Measurements from ENCODE around the gene P3H2.

Gene P3H2

DNA sequence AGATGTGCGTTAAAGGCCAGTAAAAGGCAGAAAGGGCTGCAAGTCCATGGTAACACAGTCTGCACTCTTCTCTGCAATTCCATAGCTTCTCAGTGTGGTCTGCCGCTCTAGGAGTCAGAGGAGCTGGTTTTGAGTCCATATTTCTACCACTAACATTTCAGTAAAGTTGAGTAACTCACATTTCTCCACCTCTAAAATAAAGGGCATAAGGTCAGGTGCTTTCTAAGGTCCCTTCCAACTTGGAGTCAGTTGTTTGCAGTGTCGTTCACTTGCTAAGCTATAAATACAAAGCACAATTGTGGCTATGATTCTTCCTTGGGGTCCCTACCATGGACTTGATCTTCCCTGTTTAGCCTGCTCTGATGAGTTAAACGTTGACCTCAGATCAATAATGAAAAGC is 171.1 kb downstream of the P3H2 start:
- 93 to 100% methylated on average over 3 to 4 of the region's 4 CpGs for WGBS, 2 experiments (ENCODE audit: insufficient coverage in 2 of 2)
- no peaks in the 10 kb centered on the region for H3K36me3 ChIP-seq (ENCODE audit: control insufficient read depth, insufficient read depth, low read length)
- no peaks in the 10 kb centered on the region for H3K9me3 ChIP-seq (ENCODE audit: control insufficient read depth, low read length)
- no peak overlapping the region for H3K27ac ChIP-seq (ENCODE audit: low read depth, low read length, severe bottlenecking)
- H3K4me3 ChIP-seq (ENCODE audit: extremely low read depth, insufficient read depth, low read length, poor library complexity, severe bottlenecking): no peak overlapping the region
- H3K4me1 ChIP-seq (ENCODE audit: control insufficient read depth, insufficient read depth, low read length, poor library complexity, severe bottlenecking): no peaks in the 10 kb centered on the region

- Histone ChIP-seq H3K4me1 (ENCODE audit: control insufficient read depth, insufficient read depth, low read length, poor library complexity, severe bottlenecking) (no peaks in the 10 kb centered on the region), H3K9me3 (ENCODE audit: control insufficient read depth, low read length) (no peaks in the 10 kb centered on the region), H3K4me3 (ENCODE audit: extremely low read depth, insufficient read depth, low read length, poor library complexity, severe bottlenecking) (no peak overlapping the region), H3K27ac (ENCODE audit: low read depth, low read length, severe bottlenecking) (no peak overlapping the region), H3K36me3 (ENCODE audit: control insufficient read depth, insufficient read depth, low read length) (no peaks in the 10 kb centered on the region)
Observed at GRCh38 chr3:189948724-189949045, 172.0 kb downstream of the P3H2 start.

- H3K36me3 ChIP-seq (ENCODE audit: control insufficient read depth, insufficient read depth, low read length): no peaks in the 10 kb centered on the region
- H3K4me1 ChIP-seq (ENCODE audit: control insufficient read depth, insufficient read depth, low read length, poor library complexity, severe bottlenecking): no peaks in the 10 kb centered on the region
- no peak overlapping the region for H3K4me3 ChIP-seq (ENCODE audit: extremely low read depth, insufficient read depth, low read length, poor library complexity, severe bottlenecking)
- H3K9me3 ChIP-seq (ENCODE audit: control insufficient read depth, low read length): no peaks in the 10 kb centered on the region
- no peak overlapping the region for H3K27ac ChIP-seq (ENCODE audit: low read depth, low read length, severe bottlenecking)
- 65 to 66% methylated on average over 4 to 5 of the region's 6 CpGs for WGBS, 2 experiments (ENCODE audit: insufficient coverage in 2 of 2)
Observed at GRCh38 chr3:189947948-189948723, 172.6 kb downstream of the P3H2 start.

DNA sequence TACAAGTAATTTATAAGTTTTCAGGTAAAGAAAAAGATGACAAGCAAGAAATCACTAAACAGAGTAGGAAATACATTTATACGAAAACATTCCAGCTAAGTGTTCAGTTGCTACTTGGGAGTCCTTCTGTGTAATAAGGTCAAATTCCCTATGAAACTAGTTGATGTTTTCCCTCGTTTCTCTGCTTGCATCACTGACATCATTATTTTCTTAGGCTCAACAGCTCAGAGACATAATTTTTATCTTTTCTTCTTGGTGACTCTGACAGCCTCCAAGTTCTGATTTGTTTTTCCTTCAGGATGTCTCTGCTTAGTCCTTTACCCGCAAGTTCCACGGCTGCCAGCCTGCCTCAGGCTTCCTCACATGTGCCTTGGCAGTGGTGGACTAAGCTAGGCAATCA is 173.6 kb downstream of the P3H2 start:
- no peak overlapping the region for H3K27ac ChIP-seq (ENCODE audit: low read depth, low read length, severe bottlenecking)
- no peaks in the 10 kb centered on the region for H3K36me3 ChIP-seq (ENCODE audit: control insufficient read depth, insufficient read depth, low read length)
- H3K9me3 ChIP-seq (ENCODE audit: control insufficient read depth, low read length): no peaks in the 10 kb centered on the region
- H3K4me3 ChIP-seq (ENCODE audit: extremely low read depth, insufficient read depth, low read length, poor library complexity, severe bottlenecking): no peak overlapping the region
- no peaks in the 10 kb centered on the region for H3K4me1 ChIP-seq (ENCODE audit: control insufficient read depth, insufficient read depth, low read length, poor library complexity, severe bottlenecking)
- WGBS, 2 experiments (ENCODE audit: insufficient coverage in 2 of 2): 95 to 100% methylated on average over 1 to 2 of the region's 4 CpGs

- peaks cover 9% of the 10 kb centered on the region for H3K4me1 ChIP-seq (ENCODE audit: control insufficient read depth, insufficient read depth, low read length, poor library complexity, severe bottlenecking)
- H3K9me3 ChIP-seq (ENCODE audit: control insufficient read depth, low read length): no peaks in the 10 kb centered on the region
- no peak overlapping the region for H3K4me3 ChIP-seq (ENCODE audit: extremely low read depth, insufficient read depth, low read length, poor library complexity, severe bottlenecking)
- no peaks in the 10 kb centered on the region for H3K36me3 ChIP-seq (ENCODE audit: control insufficient read depth, insufficient read depth, low read length)
- no peak overlapping the region for H3K27ac ChIP-seq (ENCODE audit: low read depth, low read length, severe bottlenecking)
- 92 to 98% methylated on average over 5 to 6 of the region's 6 CpGs for WGBS, 2 experiments (ENCODE audit: insufficient coverage in 2 of 2)
Observed at GRCh38 chr3:189945935-189946709, 174.6 kb downstream of the P3H2 start.

DNA sequence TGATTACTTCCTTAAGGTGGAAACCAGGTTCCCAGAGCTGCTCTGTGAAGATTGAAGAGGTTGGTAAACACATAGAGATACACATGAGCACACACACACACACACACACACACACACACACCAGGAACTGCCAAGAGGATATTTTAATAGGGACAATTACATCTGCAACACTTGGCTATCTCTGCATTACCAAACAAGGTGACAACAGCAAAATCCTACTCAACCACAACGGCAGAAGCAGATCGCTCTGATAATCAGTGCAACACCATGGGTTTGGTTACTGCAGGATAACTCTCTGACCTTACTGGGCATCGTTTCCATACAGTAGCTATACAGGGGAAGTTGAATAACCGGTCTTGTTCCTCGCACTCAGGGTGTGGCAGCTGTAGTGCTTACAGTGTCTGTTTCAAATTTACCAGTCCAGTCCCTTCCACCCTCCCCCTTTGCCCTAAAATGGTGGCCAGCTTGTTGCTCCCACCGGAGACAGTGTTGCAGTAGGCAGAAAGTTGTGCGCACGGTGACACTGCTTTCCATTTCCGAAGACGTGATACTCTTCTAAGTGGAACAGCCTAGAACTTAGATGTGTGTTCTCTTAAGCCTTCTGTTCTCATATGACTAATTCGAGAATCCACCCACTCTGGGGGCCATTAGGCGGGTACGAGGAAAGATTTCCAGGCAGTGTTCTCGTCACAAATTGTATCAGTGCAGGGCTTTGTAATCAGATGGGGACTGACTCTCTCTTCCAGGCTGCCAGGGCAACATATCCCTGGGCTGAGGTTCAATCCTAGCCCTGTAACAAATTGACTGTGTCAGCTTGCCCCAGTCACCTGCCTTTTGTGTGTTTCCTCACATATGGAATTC is 176.2 kb downstream of the P3H2 start:
- no peaks in the 10 kb centered on the region for H3K36me3 ChIP-seq (ENCODE audit: control insufficient read depth, insufficient read depth, low read length)
- no peak overlapping the region for H3K27ac ChIP-seq (ENCODE audit: low read depth, low read length, severe bottlenecking)
- WGBS, 2 experiments (ENCODE audit: insufficient coverage in 2 of 2): 93 to 96% methylated on average over 11 to 12 of the region's 14 CpGs
- no peaks in the 10 kb centered on the region for H3K9me3 ChIP-seq (ENCODE audit: control insufficient read depth, low read length)
- no peak overlapping the region for H3K4me3 ChIP-seq (ENCODE audit: extremely low read depth, insufficient read depth, low read length, poor library complexity, severe bottlenecking)
- peaks cover 10% of the 10 kb centered on the region for H3K4me1 ChIP-seq (ENCODE audit: control insufficient read depth, insufficient read depth, low read length, poor library complexity, severe bottlenecking)

DNA sequence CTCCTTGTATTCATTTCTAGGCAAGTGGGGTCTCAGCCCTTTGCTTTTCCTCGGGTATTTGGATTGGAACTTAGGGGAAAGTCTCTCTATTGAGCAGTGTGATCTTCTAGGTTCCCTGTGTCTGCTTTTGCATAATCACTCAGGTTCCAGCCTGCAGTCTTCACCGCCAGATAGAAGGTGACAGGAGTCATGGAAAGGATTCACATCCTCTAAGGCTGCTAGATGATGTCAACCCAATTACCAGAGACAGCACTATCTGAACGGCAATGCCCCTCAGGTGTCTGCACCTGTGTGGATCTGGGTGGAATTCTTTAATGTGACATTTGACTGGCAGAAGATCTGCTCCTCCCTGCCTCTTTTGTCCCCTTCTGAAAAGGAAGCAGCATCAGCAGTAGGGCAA is 177.7 kb downstream of the P3H2 start:
- peaks cover 13% of the 10 kb centered on the region for H3K4me1 ChIP-seq (ENCODE audit: control insufficient read depth, insufficient read depth, low read length, poor library complexity, severe bottlenecking)
- H3K36me3 ChIP-seq (ENCODE audit: control insufficient read depth, insufficient read depth, low read length): no peaks in the 10 kb centered on the region
- no peaks in the 10 kb centered on the region for H3K9me3 ChIP-seq (ENCODE audit: control insufficient read depth, low read length)
- no peak overlapping the region for H3K27ac ChIP-seq (ENCODE audit: low read depth, low read length, severe bottlenecking)
- 71 to 100% methylated on average over 1 of the region's 3 CpGs for WGBS, 2 experiments (ENCODE audit: insufficient coverage in 2 of 2)
- H3K4me3 ChIP-seq (ENCODE audit: extremely low read depth, insufficient read depth, low read length, poor library complexity, severe bottlenecking): no peak overlapping the region

DNA sequence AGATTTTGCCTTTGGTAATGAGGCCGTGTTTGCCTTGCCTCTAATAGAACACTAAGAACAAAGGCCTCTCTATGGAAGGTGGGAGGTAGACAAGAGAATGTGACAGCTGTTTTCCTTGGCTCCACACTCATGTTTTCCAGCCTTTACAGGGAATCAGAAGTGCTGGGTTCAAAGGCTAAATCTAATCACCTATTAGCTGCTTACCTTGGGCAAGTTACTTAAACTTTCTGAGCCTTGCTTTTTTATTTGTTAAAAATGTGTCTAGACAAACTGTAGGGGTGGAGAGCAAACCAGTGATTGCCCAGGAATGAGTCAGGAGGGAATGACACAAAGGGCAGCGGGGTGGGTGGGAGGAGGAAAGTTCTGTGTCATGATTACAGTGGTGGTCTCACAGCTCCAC is 179.0 kb downstream of the P3H2 start:
- peak overlapping the region; percentile 62 for H3K27ac ChIP-seq (ENCODE audit: low read depth, low read length, severe bottlenecking)
- no peaks in the 10 kb centered on the region for H3K9me3 ChIP-seq (ENCODE audit: control insufficient read depth, low read length)
- H3K4me1 ChIP-seq (ENCODE audit: control insufficient read depth, insufficient read depth, low read length, poor library complexity, severe bottlenecking): peaks cover 18% of the 10 kb centered on the region
- 69 to 80% methylated on average over 1 to 2 of the region's 2 CpGs for WGBS, 2 experiments (ENCODE audit: insufficient coverage in 2 of 2)
- H3K4me3 ChIP-seq (ENCODE audit: extremely low read depth, insufficient read depth, low read length, poor library complexity, severe bottlenecking): no peak overlapping the region
- no peaks in the 10 kb centered on the region for H3K36me3 ChIP-seq (ENCODE audit: control insufficient read depth, insufficient read depth, low read length)

DNA sequence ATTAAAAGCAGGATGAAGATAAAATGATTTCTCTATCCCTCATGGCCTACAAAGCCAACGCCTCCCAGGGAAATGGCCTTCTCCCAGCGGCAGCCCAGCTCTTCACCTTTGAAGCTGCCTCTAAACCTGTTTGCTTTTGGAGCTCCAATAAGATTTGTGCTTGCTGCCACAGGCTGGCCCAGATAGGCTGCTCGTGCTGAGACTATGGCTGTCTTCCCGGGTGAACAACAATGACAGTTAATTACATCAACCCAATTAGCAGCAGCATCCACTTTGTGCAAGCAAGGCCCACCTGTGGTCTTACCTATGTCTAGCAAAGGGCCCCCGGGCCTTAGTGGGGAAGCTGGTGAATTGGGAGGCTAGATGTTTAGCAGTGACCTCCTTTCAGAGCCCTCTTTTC is 179.6 kb downstream of the P3H2 start:
- WGBS, 2 experiments (ENCODE audit: insufficient coverage in 2 of 2): 89 to 93% methylated on average over 2 to 3 of the region's 5 CpGs
- Histone ChIP-seq H3K4me3 (ENCODE audit: extremely low read depth, insufficient read depth, low read length, poor library complexity, severe bottlenecking) (no peak overlapping the region), H3K36me3 (ENCODE audit: control insufficient read depth, insufficient read depth, low read length) (no peaks in the 10 kb centered on the region), H3K27ac (ENCODE audit: low read depth, low read length, severe bottlenecking) (no peak overlapping the region), H3K9me3 (ENCODE audit: control insufficient read depth, low read length) (no peaks in the 10 kb centered on the region), H3K4me1 (ENCODE audit: control insufficient read depth, insufficient read depth, low read length, poor library complexity, severe bottlenecking) (peaks cover 18% of the 10 kb centered on the region)

DNA sequence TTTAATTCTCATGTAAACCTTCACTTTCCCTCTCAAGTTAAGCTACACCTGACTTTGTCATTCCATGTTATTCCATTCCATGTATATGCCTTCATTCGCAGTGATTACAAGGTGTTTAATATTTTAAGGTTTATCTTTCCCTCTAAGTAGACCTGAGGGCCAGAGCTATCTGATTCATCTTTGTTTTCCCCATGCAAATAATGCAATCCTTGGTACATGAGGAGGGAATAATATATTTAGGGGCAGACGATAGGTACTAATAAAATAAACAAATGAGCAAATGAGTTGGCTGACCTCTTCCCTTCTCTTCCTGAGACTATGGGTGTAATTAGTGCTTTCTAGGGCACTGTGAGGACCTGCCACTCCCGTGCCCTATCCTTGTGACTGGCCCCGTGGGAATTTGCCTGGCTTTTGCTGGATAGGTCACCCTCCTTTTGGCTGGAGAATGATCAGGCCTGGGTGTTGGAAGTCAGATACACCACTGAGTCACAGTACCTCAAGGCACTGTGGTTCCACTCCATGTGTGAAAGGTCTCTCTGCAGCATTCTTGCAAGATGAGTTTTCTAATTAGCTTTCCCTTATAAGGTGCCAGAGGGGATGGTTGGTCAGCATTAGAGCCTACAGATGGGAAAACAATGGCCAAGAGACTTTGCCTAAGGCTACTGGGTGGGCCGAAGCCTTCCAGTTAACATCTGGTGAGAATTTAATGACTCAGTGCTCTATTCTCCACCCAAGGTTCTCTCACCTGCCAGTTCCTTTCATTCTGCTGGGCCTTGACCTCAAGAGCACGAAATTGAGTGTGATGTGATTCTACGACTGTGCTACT is 183.2 kb downstream of the P3H2 start:
- WGBS, 2 experiments (ENCODE audit: insufficient coverage in 2 of 2): 79 to 88% methylated on average over 3 to 4 of the region's 7 CpGs
- Histone ChIP-seq H3K4me3 (ENCODE audit: extremely low read depth, insufficient read depth, low read length, poor library complexity, severe bottlenecking) (no peak overlapping the region), H3K27ac (ENCODE audit: low read depth, low read length, severe bottlenecking) (peak overlapping the region; percentile 54), H3K4me1 (ENCODE audit: control insufficient read depth, insufficient read depth, low read length, poor library complexity, severe bottlenecking) (peaks cover 18% of the 10 kb centered on the region), H3K36me3 (ENCODE audit: control insufficient read depth, insufficient read depth, low read length) (no peaks in the 10 kb centered on the region), H3K9me3 (ENCODE audit: control insufficient read depth, low read length) (no peaks in the 10 kb centered on the region)

All from mesodermal cell (in vitro differentiated cells).